ENCODE measurements around the gene IGFALS. TPM values are rescaled to one million over a fixed set of nuclear protein-coding genes. Genes with fewer than 3 reads are reported as not detected.

The IGFALS gene
- total and polyA plus RNA-seq, 9 donors, result 0.20 to 1.8 (median 0.50) TPM; not detected in 1

DNA sequence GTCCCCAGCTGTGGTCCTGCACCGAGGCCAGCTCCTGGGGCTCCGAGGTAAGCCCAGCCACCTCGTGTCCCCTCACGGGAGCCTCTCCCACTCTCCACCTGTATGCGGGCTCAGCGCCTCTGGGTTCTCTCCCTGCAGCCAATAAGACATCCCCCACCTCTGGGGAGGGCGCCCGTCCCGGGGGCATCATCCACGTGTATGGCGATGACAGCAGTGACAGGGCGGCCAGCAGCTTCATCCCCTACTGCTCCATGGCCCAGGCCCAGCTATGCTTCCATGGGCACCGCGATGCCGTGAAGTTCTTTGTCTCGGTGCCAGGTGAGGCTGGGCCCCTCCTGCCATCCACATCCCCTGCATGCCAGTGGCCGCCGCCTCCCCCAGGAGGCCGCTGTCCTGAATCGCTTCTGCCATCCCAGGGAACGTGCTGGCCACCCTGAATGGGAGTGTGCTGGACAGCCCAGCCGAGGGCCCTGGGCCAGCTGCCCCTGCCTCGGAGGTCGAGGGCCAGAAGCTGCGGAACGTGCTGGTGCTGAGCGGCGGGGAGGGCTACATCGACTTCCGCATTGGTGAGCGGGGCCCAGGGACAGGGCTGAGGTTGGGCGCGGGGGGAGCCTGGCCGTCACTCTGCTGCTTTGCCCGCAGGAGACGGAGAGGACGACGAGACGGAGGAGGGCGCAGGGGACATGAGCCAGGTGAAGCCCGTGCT is 25.3 kb downstream of the IGFALS start:
- Histone ChIP-seq H3K4me1 (ENCODE audit: insufficient read depth) (peaks cover 9% of the 10 kb centered on the region), H3K4me3 (no peak overlapping the region), H3K27ac (no peak overlapping the region), H3K9me3 (no peaks in the 10 kb centered on the region), H3K27me3 (no peaks in the 10 kb centered on the region), H3K36me3 (no peaks in the 10 kb centered on the region)
- DNase-seq, result peak in 2 of 5 donors; percentile 17 to 51
- 79 to 82% (median 79%) methylated on average over 41 of the region's 41 CpGs for WGBS, 3 donors
- intact Hi-C loops (cut with DNase I), result no loop called here
- TF ChIP-seq EP300 (IDR thresholded peaks at IDR 0.05) (no peak), POLR2A (IDR thresholded peaks at IDR 0.05) (no peak)
- TF ChIP-seq, protein P1, sequence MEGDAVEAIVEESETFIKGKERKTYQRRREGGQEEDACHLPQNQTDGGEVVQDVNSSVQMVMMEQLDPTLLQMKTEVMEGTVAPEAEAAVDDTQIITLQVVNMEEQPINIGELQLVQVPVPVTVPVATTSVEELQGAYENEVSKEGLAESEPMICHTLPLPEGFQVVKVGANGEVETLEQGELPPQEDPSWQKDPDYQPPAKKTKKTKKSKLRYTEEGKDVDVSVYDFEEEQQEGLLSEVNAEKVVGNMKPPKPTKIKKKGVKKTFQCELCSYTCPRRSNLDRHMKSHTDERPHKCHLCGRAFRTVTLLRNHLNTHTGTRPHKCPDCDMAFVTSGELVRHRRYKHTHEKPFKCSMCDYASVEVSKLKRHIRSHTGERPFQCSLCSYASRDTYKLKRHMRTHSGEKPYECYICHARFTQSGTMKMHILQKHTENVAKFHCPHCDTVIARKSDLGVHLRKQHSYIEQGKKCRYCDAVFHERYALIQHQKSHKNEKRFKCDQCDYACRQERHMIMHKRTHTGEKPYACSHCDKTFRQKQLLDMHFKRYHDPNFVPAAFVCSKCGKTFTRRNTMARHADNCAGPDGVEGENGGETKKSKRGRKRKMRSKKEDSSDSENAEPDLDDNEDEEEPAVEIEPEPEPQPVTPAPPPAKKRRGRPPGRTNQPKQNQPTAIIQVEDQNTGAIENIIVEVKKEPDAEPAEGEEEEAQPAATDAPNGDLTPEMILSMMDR (IDR thresholded peaks at IDR 0.05), result no peak

- DNase-seq, result peak in 1 of 5 donors; percentile 10
- TF ChIP-seq POLR2A (IDR thresholded peaks at IDR 0.05) (no peak), EP300 (IDR thresholded peaks at IDR 0.05) (no peak)
- Histone ChIP-seq H3K4me1 (ENCODE audit: insufficient read depth) (peaks cover 8% of the 10 kb centered on the region), H3K9me3 (no peaks in the 10 kb centered on the region), H3K36me3 (no peaks in the 10 kb centered on the region), H3K27ac (no peak overlapping the region), H3K4me3 (no peak overlapping the region), H3K27me3 (no peaks in the 10 kb centered on the region)
- 86 to 91% (median 90%) methylated on average over 41 to 42 of the region's 42 CpGs for WGBS, 3 donors
- intact Hi-C loops (cut with DNase I), result no loop called here
Measured at GRCh38 chr16:1767116-1767994, 26.1 kb downstream of the IGFALS start.

- no peak overlapping the region for H3K4me3 ChIP-seq
- TF ChIP-seq EP300 (IDR thresholded peaks at IDR 0.05) (no peak), POLR2A (IDR thresholded peaks at IDR 0.05) (no peak)
- TF ChIP-seq, protein P1 (IDR thresholded peaks at IDR 0.05), result no peak
- no peaks in the 10 kb centered on the region for H3K27me3 ChIP-seq
- DNase-seq, result no peak
- H3K9me3 ChIP-seq, result no peaks in the 10 kb centered on the region
- H3K4me1 ChIP-seq (ENCODE audit: insufficient read depth), result peaks cover 2% of the 10 kb centered on the region
- intact Hi-C loops (cut with DNase I), result no loop called here
- WGBS, 3 donors, result 86 to 92% (median 88%) methylated on average over 18 of the region's 18 CpGs
- H3K36me3 ChIP-seq, result no peaks in the 10 kb centered on the region
- H3K27ac ChIP-seq, result no peak overlapping the region
Measured at GRCh38 chr16:1766701-1767100, 26.8 kb downstream of the IGFALS start.

- no peak overlapping the region for H3K27ac ChIP-seq
- no peak for TF ChIP-seq EP300 (IDR thresholded peaks at IDR 0.05)
- TF ChIP-seq, protein P1 (IDR thresholded peaks at IDR 0.05), result no peak
- no peak for TF ChIP-seq POLR2A (IDR thresholded peaks at IDR 0.05)
- DNase-seq, result no peak
- H3K9me3 ChIP-seq, result no peaks in the 10 kb centered on the region
- H3K4me1 ChIP-seq (ENCODE audit: insufficient read depth), result peaks cover 2% of the 10 kb centered on the region
- intact Hi-C loops (cut with DNase I), result no loop called here
- 85 to 87% (median 86%) methylated on average over 18 to 19 of the region's 19 CpGs for WGBS, 3 donors
- no peaks in the 10 kb centered on the region for H3K27me3 ChIP-seq
- H3K36me3 ChIP-seq, result no peaks in the 10 kb centered on the region
- no peak overlapping the region for H3K4me3 ChIP-seq
Measured at GRCh38 chr16:1766231-1766630, 27.3 kb downstream of the IGFALS start.

All from ovary (tissue), 9 donors.